Measurements from ENCODE around the gene FMN1.
A peak's percentile ranks its signal among the peaks of the same experiment; 100 is the strongest.

FMN1 gene

GRCh38 chr15:32922541-32922940 is 272.0 kb downstream of the FMN1 start:
- no peak overlapping the region for H3K9ac ChIP-seq
- no peak overlapping the region for H3K27ac ChIP-seq
- TF ChIP-seq, protein P1, sequence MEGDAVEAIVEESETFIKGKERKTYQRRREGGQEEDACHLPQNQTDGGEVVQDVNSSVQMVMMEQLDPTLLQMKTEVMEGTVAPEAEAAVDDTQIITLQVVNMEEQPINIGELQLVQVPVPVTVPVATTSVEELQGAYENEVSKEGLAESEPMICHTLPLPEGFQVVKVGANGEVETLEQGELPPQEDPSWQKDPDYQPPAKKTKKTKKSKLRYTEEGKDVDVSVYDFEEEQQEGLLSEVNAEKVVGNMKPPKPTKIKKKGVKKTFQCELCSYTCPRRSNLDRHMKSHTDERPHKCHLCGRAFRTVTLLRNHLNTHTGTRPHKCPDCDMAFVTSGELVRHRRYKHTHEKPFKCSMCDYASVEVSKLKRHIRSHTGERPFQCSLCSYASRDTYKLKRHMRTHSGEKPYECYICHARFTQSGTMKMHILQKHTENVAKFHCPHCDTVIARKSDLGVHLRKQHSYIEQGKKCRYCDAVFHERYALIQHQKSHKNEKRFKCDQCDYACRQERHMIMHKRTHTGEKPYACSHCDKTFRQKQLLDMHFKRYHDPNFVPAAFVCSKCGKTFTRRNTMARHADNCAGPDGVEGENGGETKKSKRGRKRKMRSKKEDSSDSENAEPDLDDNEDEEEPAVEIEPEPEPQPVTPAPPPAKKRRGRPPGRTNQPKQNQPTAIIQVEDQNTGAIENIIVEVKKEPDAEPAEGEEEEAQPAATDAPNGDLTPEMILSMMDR (conservative IDR thresholded peaks at IDR 0.05; ENCODE audit: low read depth, low read length), result no peak
- no peaks in the 10 kb centered on the region for H3K79me2 ChIP-seq (ENCODE audit: insufficient read depth, low read depth)
- no peaks in the 10 kb centered on the region for H3K36me3 ChIP-seq (ENCODE audit: insufficient read depth)
- no peaks in the 10 kb centered on the region for H3K27me3 ChIP-seq (ENCODE audit: insufficient read depth, low read depth)
- H3K4me1 ChIP-seq (ENCODE audit: low read depth, poor library complexity, severe bottlenecking), result peaks cover 55% of the 10 kb centered on the region
- H3K4me2 ChIP-seq, result peak overlapping the region; percentile 23; the same call in 1 of the 2 replicates
- no peak overlapping the region for H2AFZ ChIP-seq (ENCODE audit: low read depth)
- no peak overlapping the region for H3K4me3 ChIP-seq (IDR thresholded peaks at IDR 0.05; ENCODE audit: insufficient read depth, low read depth, low read length)
- no peaks in the 10 kb centered on the region for H4K20me1 ChIP-seq (ENCODE audit: insufficient read depth)

GRCh38 chr15:32919749-32920414 is 274.6 kb downstream of the FMN1 start:
- Histone ChIP-seq H3K27me3 (ENCODE audit: insufficient read depth, low read depth) (no peaks in the 10 kb centered on the region; the same call in 1 of the 2 replicates), H3K4me2 (no peak overlapping the region), H3K9ac (no peak overlapping the region), H3K4me3 (IDR thresholded peaks at IDR 0.05; ENCODE audit: insufficient read depth, low read depth, low read length) (no peak overlapping the region), H3K27ac (no peak overlapping the region), H2AFZ (ENCODE audit: low read depth) (no peak overlapping the region), H3K4me1 (ENCODE audit: low read depth, poor library complexity, severe bottlenecking) (peaks cover 32% of the 10 kb centered on the region), H4K20me1 (ENCODE audit: insufficient read depth) (no peaks in the 10 kb centered on the region), H3K36me3 (ENCODE audit: insufficient read depth) (no peaks in the 10 kb centered on the region), H3K79me2 (ENCODE audit: insufficient read depth, low read depth) (no peaks in the 10 kb centered on the region)
- TF ChIP-seq, protein P1 (conservative IDR thresholded peaks at IDR 0.05; ENCODE audit: low read depth, low read length), result no peak

- Histone ChIP-seq H3K27me3 (ENCODE audit: insufficient read depth, low read depth) (no peaks in the 10 kb centered on the region; the same call in 1 of the 2 replicates), H3K36me3 (ENCODE audit: insufficient read depth) (no peaks in the 10 kb centered on the region), H3K27ac (no peak overlapping the region), H2AFZ (ENCODE audit: low read depth) (no peak overlapping the region), H3K79me2 (ENCODE audit: insufficient read depth, low read depth) (no peaks in the 10 kb centered on the region), H3K4me3 (IDR thresholded peaks at IDR 0.05; ENCODE audit: insufficient read depth, low read depth, low read length) (no peak overlapping the region), H3K4me1 (ENCODE audit: low read depth, poor library complexity, severe bottlenecking) (peaks cover 25% of the 10 kb centered on the region), H3K4me2 (no peak overlapping the region), H3K9ac (no peak overlapping the region), H4K20me1 (ENCODE audit: insufficient read depth) (no peaks in the 10 kb centered on the region)
- TF ChIP-seq, protein P1 (conservative IDR thresholded peaks at IDR 0.05; ENCODE audit: low read depth, low read length), result no peak
These were observed 276.0 kb downstream of the FMN1 start for GRCh38 chr15:32918547-32918946.

DNA sequence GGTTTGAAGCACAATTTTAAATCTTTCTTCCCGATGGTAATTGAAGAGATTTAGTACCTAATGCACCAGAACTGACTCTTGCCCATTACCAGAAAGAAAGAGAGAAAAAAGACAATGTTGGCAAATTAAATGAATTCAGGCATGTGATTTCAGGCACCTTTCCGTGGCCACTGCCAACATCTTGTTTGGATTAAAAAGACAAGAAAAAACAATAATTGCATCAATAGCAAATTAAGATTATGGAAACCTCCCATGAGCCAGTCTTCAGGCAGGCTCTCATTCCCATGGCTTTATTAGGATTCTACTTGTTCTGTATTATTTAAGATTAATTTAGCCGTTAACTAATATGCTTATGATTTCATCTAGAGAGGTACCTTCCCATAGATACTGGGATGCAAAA is 283.7 kb downstream of the FMN1 start:
- Histone ChIP-seq H4K20me1 (ENCODE audit: insufficient read depth) (no peaks in the 10 kb centered on the region), H3K4me2 (no peak overlapping the region), H3K9ac (no peak overlapping the region), H2AFZ (ENCODE audit: low read depth) (no peak overlapping the region), H3K4me1 (ENCODE audit: low read depth, poor library complexity, severe bottlenecking) (peaks cover 32% of the 10 kb centered on the region), H3K27me3 (ENCODE audit: insufficient read depth, low read depth) (no peaks in the 10 kb centered on the region; the same call in 1 of the 2 replicates), H3K4me3 (IDR thresholded peaks at IDR 0.05; ENCODE audit: insufficient read depth, low read depth, low read length) (no peak overlapping the region), H3K36me3 (ENCODE audit: insufficient read depth) (no peaks in the 10 kb centered on the region), H3K27ac (no peak overlapping the region), H3K79me2 (ENCODE audit: insufficient read depth, low read depth) (no peaks in the 10 kb centered on the region)
- TF ChIP-seq, protein P1 (conservative IDR thresholded peaks at IDR 0.05; ENCODE audit: low read depth, low read length), result no peak
